Body of pancreas (tissue), 4 donors: Measurements from ENCODE around the gene MYO16. TPM values are rescaled to one million over a fixed set of nuclear protein-coding genes. Genes with fewer than 3 reads are reported as not detected.

Experiments
- ATAC-seq: fragments of 150-250 bp; one replicate; pipeline ENCODE4 v1.9.1; 2016
- DNase-seq, 4 donors: peaks; one replicate each; pipeline ENCODE4 v3.0.0-alpha.2; 2019
- H3K27ac ChIP-seq, 4 donors: fragments of 200-600 bp; sonication (generic); 1 replicate in 3 of 4; 2 replicates in 1 of 4; pipeline versions ENCODE4 v1.5.1 to v1.6.1; 2016 to 2019; ENCODE audit warnings: mild to moderate bottlenecking in 1 of 4, mixed read lengths in 1 of 4, moderate library complexity in 1 of 4
- H3K27me3 ChIP-seq, 2 donors: fragments of 200-600 bp; sonication (generic); one replicate each; pipeline ENCODE4 v1.6.0; 2016; ENCODE audit warnings: mild to moderate bottlenecking in 1 of 2
- H3K36me3 ChIP-seq, 2 donors: fragments of 200-600 bp; sonication (generic); replicated peaks in 1 of 2; 2 replicates each; pipeline ENCODE4 v1.5.1; 2016; ENCODE audit warnings: low read depth in 2 of 2; ENCODE audit not compliant: insufficient read depth in 1 of 2
- H3K4me1 ChIP-seq: fragments of 200-600 bp; sonication (generic); one replicate; pipeline ENCODE4 v1.6.0; 2016
- H3K4me3 ChIP-seq, 2 donors: fragments of 200-600 bp; sonication (generic); 1 replicate in 1 of 2; 2 replicates in 1 of 2; pipeline ENCODE4 v1.5.1; 2016 to 2019
- H3K9me3 ChIP-seq, 3 donors: fragments of 200-600 bp; sonication (generic); 1 replicate in 2 of 3; 2 replicates in 1 of 3; pipeline ENCODE4 v1.5.1; 2016
- POLR2A ChIP-seq, 3 donors: fragments of 450-650 bp; IDR thresholded peaks; one replicate each; pipeline ENCODE4 v1.6.1; 2016; ENCODE audit warnings: antibody characterized with exemption in 3 of 3, mild to moderate bottlenecking in 2 of 3
- WGBS, 2 donors: methylation state at CpG; one replicate each; pipeline ENCODE4 v1.1.5; 2017; 5-methylcytosine and 5-hydroxymethylcytosine counted together
- intact Hi-C: fragments of 100-400 bp; cut with DNase I; formaldehyde crosslinking; loops from one replicate; pipeline ENCODE4 v1.15.1; 2023
- total RNA-seq, 2 donors: library from RNA; depleted of rRNA; stranded (reverse); fragments of >200 nt; gene quantifications; one replicate each; pipeline ENCODE4 v1.1.0, GENCODE V29; 2016
- TF ChIP-seq, protein P1 (sequence below), 7 experiments: fragments of 450-650 bp in 4 of 7; fragments of 200-600 bp in 3 of 7; sonication (generic) in 3 of 7; IDR thresholded peaks; one replicate each; pipeline ENCODE4 v1.5.1; 2016 to 2019; ENCODE audit warnings: antibody characterized with exemption in 7 of 7

The MYO16 gene
- total RNA-seq, 2 donors from 2014 or later: under 0.01 to 0.78 TPM

DNA sequence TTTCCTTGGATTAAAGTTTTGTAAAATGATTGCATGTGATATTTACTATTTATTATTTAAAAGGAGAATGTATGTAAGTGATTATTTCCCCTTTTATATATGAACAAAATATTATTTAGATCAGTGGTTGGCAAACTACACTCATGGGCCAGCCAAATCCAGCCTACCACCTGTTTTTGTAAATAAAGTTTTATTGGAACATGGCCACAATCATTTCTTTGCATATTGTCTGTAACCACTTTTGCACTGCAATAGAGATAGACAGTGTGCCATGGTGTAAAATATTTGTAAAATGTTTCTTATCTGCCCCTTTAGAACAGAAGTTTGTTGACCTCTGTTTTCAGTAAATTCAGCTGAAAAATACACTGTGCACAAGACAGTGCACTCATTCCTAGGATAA, 426.4 kb downstream of the MYO16 start:
- no peaks in the 10 kb centered on the region for H3K36me3 ChIP-seq
- H3K27me3 ChIP-seq: no peaks in the 10 kb centered on the region
- H3K4me3 ChIP-seq: no peak overlapping the region
- intact Hi-C loops: no loop called here
- no peaks in the 10 kb centered on the region for H3K4me1 ChIP-seq
- no peaks in the 10 kb centered on the region for H3K9me3 ChIP-seq
- TF ChIP-seq POLR2A (IDR thresholded peaks at IDR 0.05): no peak
- TF ChIP-seq, protein P1, sequence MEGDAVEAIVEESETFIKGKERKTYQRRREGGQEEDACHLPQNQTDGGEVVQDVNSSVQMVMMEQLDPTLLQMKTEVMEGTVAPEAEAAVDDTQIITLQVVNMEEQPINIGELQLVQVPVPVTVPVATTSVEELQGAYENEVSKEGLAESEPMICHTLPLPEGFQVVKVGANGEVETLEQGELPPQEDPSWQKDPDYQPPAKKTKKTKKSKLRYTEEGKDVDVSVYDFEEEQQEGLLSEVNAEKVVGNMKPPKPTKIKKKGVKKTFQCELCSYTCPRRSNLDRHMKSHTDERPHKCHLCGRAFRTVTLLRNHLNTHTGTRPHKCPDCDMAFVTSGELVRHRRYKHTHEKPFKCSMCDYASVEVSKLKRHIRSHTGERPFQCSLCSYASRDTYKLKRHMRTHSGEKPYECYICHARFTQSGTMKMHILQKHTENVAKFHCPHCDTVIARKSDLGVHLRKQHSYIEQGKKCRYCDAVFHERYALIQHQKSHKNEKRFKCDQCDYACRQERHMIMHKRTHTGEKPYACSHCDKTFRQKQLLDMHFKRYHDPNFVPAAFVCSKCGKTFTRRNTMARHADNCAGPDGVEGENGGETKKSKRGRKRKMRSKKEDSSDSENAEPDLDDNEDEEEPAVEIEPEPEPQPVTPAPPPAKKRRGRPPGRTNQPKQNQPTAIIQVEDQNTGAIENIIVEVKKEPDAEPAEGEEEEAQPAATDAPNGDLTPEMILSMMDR (IDR thresholded peaks at IDR 0.05): no peak
- no peak overlapping the region for H3K27ac ChIP-seq
- ATAC-seq (no peak), DNase-seq (no peak)

GRCh38 chr13:109058087-109058486, 428.7 kb downstream of the MYO16 start:
- WGBS, 2 donors: 53 to 61% methylated on average over 5 of the region's 5 CpGs

DNA sequence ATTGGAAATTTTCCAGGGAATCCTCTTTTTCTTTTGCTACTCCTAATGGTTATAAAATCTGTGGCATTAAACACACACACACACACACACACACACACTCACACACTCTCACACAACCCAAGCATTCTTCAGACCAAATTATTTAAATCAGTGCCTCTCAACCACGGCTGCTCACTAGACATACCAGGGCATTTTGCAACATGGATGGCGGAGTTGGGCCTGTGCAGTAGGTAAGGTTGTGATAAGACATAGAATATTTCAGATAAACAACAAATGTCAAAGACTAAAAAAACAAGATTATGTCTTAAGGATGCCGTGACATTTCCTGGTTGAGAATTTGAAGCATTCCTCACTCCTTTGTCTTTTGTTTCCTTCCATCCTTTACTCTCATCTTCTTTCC, 443.1 kb downstream of the MYO16 start:
- intact Hi-C loops: no loop called here
- TF ChIP-seq, protein P1 (IDR thresholded peaks at IDR 0.05): no peak
- TF ChIP-seq POLR2A (IDR thresholded peaks at IDR 0.05): no peak
- no peak for DNase-seq
- Histone ChIP-seq H3K27ac (no peak overlapping the region), H3K27me3 (no peaks in the 10 kb centered on the region), H3K4me1 (no peaks in the 10 kb centered on the region), H3K9me3 (no peaks in the 10 kb centered on the region), H3K36me3 (no peaks in the 10 kb centered on the region), H3K4me3 (no peak overlapping the region)
- no peak for ATAC-seq
- WGBS, 2 donors: 51 to 73% methylated on average over 3 of the region's 3 CpGs

More at GRCh38 chr13:109058087-109058486, 428.7 kb downstream of the MYO16 start:
- H3K9me3 ChIP-seq: no peaks in the 10 kb centered on the region
- H3K4me1 ChIP-seq: no peaks in the 10 kb centered on the region
- no peaks in the 10 kb centered on the region for H3K27me3 ChIP-seq
- TF ChIP-seq, protein P1 (IDR thresholded peaks at IDR 0.05): no peak
- no peak for TF ChIP-seq POLR2A (IDR thresholded peaks at IDR 0.05)
- DNase-seq (no peak), ATAC-seq (no peak)
- no peaks in the 10 kb centered on the region for H3K36me3 ChIP-seq
- no peak overlapping the region for H3K4me3 ChIP-seq
- H3K27ac ChIP-seq: no peak overlapping the region
- intact Hi-C loops: no loop called here

DNA sequence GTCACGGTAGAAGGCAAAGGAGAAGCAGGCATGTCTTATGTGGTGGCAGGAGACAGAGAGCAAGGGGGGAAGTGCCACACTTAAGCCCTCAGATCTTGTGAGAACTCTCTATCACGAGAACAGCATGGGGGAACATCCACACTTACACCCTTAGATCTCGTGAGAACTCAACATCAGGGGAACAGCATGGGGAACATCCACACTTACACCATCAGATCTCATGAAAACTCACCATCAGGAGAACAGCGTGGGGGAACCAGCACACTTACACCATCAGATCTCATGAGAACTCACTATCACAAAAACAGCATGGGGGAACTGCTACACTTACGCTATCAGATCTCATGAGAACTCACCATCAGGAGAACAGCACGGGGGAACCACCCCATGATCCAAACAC, 445.0 kb downstream of the MYO16 start:
- Histone ChIP-seq H3K4me3 (no peak overlapping the region), H3K9me3 (no peaks in the 10 kb centered on the region), H3K4me1 (no peaks in the 10 kb centered on the region), H3K36me3 (no peaks in the 10 kb centered on the region), H3K27me3 (no peaks in the 10 kb centered on the region), H3K27ac (no peak overlapping the region)
- no peak for TF ChIP-seq POLR2A (IDR thresholded peaks at IDR 0.05)
- TF ChIP-seq, protein P1 (IDR thresholded peaks at IDR 0.05): no peak
- intact Hi-C loops: no loop called here
- DNase-seq (no peak), ATAC-seq (no peak)
- WGBS, 2 donors: 58 to 72% methylated on average over 6 of the region's 6 CpGs

- Histone ChIP-seq H3K27me3 (no peaks in the 10 kb centered on the region), H3K9me3 (no peaks in the 10 kb centered on the region), H3K4me3 (no peak overlapping the region), H3K27ac (no peak overlapping the region), H3K36me3 (no peaks in the 10 kb centered on the region), H3K4me1 (no peaks in the 10 kb centered on the region)
- no peak for ATAC-seq
- no peak for DNase-seq
- 76 to 78% methylated on average over 3 of the region's 3 CpGs for WGBS, 2 donors
- no peak for TF ChIP-seq POLR2A (IDR thresholded peaks at IDR 0.05)
- TF ChIP-seq, protein P1 (IDR thresholded peaks at IDR 0.05): no peak
- intact Hi-C loops: no loop called here
Observed at GRCh38 chr13:109074853-109075252, 445.4 kb downstream of the MYO16 start.
